Suprapubic skin (tissue), 4 donors: Measurements from ENCODE around the gene CARD10. TPM values are rescaled to one million over a fixed set of nuclear protein-coding genes. Genes with fewer than 3 reads are reported as not detected.

ENCODE experiments used
- DNase-seq, 2 donors: peaks; one replicate each; pipeline ENCODE4 v3.0.0-alpha.2; 2019; ENCODE audit warnings: low spot score in 2 of 2
- H3K27ac ChIP-seq: fragments of 200-600 bp; sonication (generic); one replicate; pipeline ENCODE4 v1.5.1; 2019
- H3K27me3 ChIP-seq: fragments of 200-600 bp; sonication (generic); one replicate; pipeline ENCODE4 v1.5.1; 2019
- H3K36me3 ChIP-seq: fragments of 200-600 bp; sonication (generic); one replicate; pipeline ENCODE4 v1.5.1; 2019
- H3K4me1 ChIP-seq: fragments of 200-600 bp; sonication (generic); one replicate; pipeline ENCODE4 v1.5.1; 2019
- H3K4me3 ChIP-seq: fragments of 200-600 bp; sonication (generic); one replicate; pipeline ENCODE4 v1.5.1; 2019; ENCODE audit warnings: mild to moderate bottlenecking
- H3K9me3 ChIP-seq: fragments of 200-600 bp; sonication (generic); one replicate; pipeline ENCODE4 v1.5.1; 2019
- CTCF ChIP-seq, 2 donors: fragments of 200-600 bp in 1 of 2; fragments of 450-650 bp in 1 of 2; sonication (generic) in 1 of 2; IDR thresholded peaks; one replicate each; pipeline ENCODE4 v1.5.1; 2016 to 2019; ENCODE audit warnings: antibody characterized with exemption in 2 of 2, mild to moderate bottlenecking in 1 of 2, moderate library complexity in 1 of 2
- EP300 ChIP-seq: sonication (generic); formaldehyde crosslinking; IDR thresholded peaks from one replicate; pipeline ENCODE4 v1.6.1; 2017; ENCODE audit warnings: antibody characterized with exemption
- POLR2A ChIP-seq, 2 donors: fragments of 450-650 bp; IDR thresholded peaks; one replicate each; pipeline ENCODE4 v1.6.1; 2017; ENCODE audit warnings: antibody characterized with exemption in 2 of 2, mild to moderate bottlenecking in 2 of 2, moderate library complexity in 2 of 2
- POLR2AphosphoS5 ChIP-seq, 3 donors: sonication (generic); formaldehyde crosslinking; IDR thresholded peaks; one replicate each; pipeline ENCODE4 v1.6.1; 2017; ENCODE audit warnings: antibody characterized with exemption in 3 of 3
- WGBS: methylation state at CpG from one replicate; pipeline ENCODE4 v1.1.5; 2018; 5-methylcytosine and 5-hydroxymethylcytosine counted together
- total RNA-seq, 4 donors: library from RNA; depleted of rRNA; stranded (reverse); fragments of >200 nt; gene quantifications; one replicate each; pipeline ENCODE4 v1.1.0, GENCODE V29; 2016

CARD10 gene
- total RNA-seq, 4 donors from 2014 or later = 12.2 to 17.3 (median 14.8) TPM

- DNase-seq = no peak
- no peak for TF ChIP-seq CTCF (IDR thresholded peaks at IDR 0.05)
- no peak for TF ChIP-seq EP300
- no peak for TF ChIP-seq POLR2A (IDR thresholded peaks at IDR 0.05)
- TF ChIP-seq POLR2AphosphoS5 (IDR thresholded peaks at IDR 0.05) = no peak
- 83% methylated on average over 3 of the region's 3 CpGs for WGBS
- Histone ChIP-seq H3K27ac (no peak overlapping the region), H3K36me3 (no peaks in the 10 kb centered on the region), H3K4me1 (no peaks in the 10 kb centered on the region), H3K27me3 (peaks cover 44% of the 10 kb centered on the region), H3K9me3 (no peaks in the 10 kb centered on the region), H3K4me3 (no peak overlapping the region)
These were observed 58.5 kb downstream of the CARD10 start for GRCh38 chr22:37460684-37461083.

GRCh38 chr22:37459206-37459605 lies 60.0 kb downstream of the CARD10 start:
- Histone ChIP-seq H3K4me3 (no peak overlapping the region), H3K27me3 (peaks cover 49% of the 10 kb centered on the region)
- 71% methylated on average over 9 of the region's 9 CpGs for WGBS

GRCh38 chr22:37457093-37457893 lies 61.9 kb downstream of the CARD10 start:
- Histone ChIP-seq H3K27ac (no peak overlapping the region), H3K9me3 (no peaks in the 10 kb centered on the region), H3K4me1 (no peaks in the 10 kb centered on the region), H3K27me3 (peaks cover 57% of the 10 kb centered on the region), H3K36me3 (no peaks in the 10 kb centered on the region), H3K4me3 (no peak overlapping the region)
- TF ChIP-seq CTCF (IDR thresholded peaks at IDR 0.05) (peak; percentile 74 to 77), POLR2A (IDR thresholded peaks at IDR 0.05) (no peak), EP300 (no peak)
- WGBS = 33% methylated on average over 1 of the region's 4 CpGs
- DNase-seq = peak in 1 of 2 donors; percentile 75

More at GRCh38 chr22:37459206-37459605, 60.0 kb downstream of the CARD10 start:
- H3K4me1 ChIP-seq = no peaks in the 10 kb centered on the region
- no peak for DNase-seq
- TF ChIP-seq POLR2A (IDR thresholded peaks at IDR 0.05) (no peak), EP300 (no peak), CTCF (IDR thresholded peaks at IDR 0.05) (no peak), POLR2AphosphoS5 (IDR thresholded peaks at IDR 0.05) (no peak)
- no peaks in the 10 kb centered on the region for H3K36me3 ChIP-seq
- H3K27ac ChIP-seq = no peak overlapping the region
- H3K9me3 ChIP-seq = no peaks in the 10 kb centered on the region

- no peak for DNase-seq
- H3K4me3 ChIP-seq = no peak overlapping the region
- H3K4me1 ChIP-seq = no peaks in the 10 kb centered on the region
- H3K9me3 ChIP-seq = no peaks in the 10 kb centered on the region
- WGBS = 73% methylated on average over 17 of the region's 17 CpGs
- TF ChIP-seq CTCF (IDR thresholded peaks at IDR 0.05) = no peak
- TF ChIP-seq EP300 = no peak
- TF ChIP-seq POLR2AphosphoS5 (IDR thresholded peaks at IDR 0.05) = no peak
- TF ChIP-seq POLR2A (IDR thresholded peaks at IDR 0.05) = no peak
- H3K36me3 ChIP-seq = no peaks in the 10 kb centered on the region
- H3K27ac ChIP-seq = no peak overlapping the region
- peaks cover 50% of the 10 kb centered on the region for H3K27me3 ChIP-seq
These were observed 62.9 kb downstream of the CARD10 start for GRCh38 chr22:37456346-37456745.

GRCh38 chr22:37455896-37456295 lies 63.3 kb downstream of the CARD10 start:
- Histone ChIP-seq H3K4me1 (no peaks in the 10 kb centered on the region), H3K27ac (no peak overlapping the region), H3K4me3 (no peak overlapping the region), H3K9me3 (no peaks in the 10 kb centered on the region), H3K36me3 (no peaks in the 10 kb centered on the region), H3K27me3 (peaks cover 50% of the 10 kb centered on the region)
- no peak for TF ChIP-seq EP300
- no peak for TF ChIP-seq CTCF (IDR thresholded peaks at IDR 0.05)
- no peak for TF ChIP-seq POLR2A (IDR thresholded peaks at IDR 0.05)
- TF ChIP-seq POLR2AphosphoS5 (IDR thresholded peaks at IDR 0.05) = no peak
- no peak for DNase-seq
- WGBS = 77% methylated on average over 12 of the region's 14 CpGs
